ENCODE data around the gene IFT57.

IFT57 gene

GRCh38 chr3:108122276-108122675 is 99.9 kb downstream of the IFT57 start:
- no peak for DNase-seq

- no peak for DNase-seq
These were observed 102.7 kb downstream of the IFT57 start for GRCh38 chr3:108119398-108120104.

- no peak for DNase-seq
These were observed 104.0 kb downstream of the IFT57 start for GRCh38 chr3:108118038-108118768.

GRCh38 chr3:108117241-108117775 is 104.9 kb downstream of the IFT57 start:
- DNase-seq: no peak

GRCh38 chr3:108114423-108115065 is 107.7 kb downstream of the IFT57 start:
- no peak for DNase-seq

- no peak for DNase-seq
These were observed 108.2 kb downstream of the IFT57 start for GRCh38 chr3:108113975-108114374.

GRCh38 chr3:108110934-108111333 is 111.3 kb downstream of the IFT57 start:
- DNase-seq: no peak

Measured in CD4-positive, alpha-beta T cell treated with Interleukin-17A for 1 hour (primary cell).